CD4-positive, alpha-beta T cell treated with Interleukin-12 subunit alpha and Interleukin-12 subunit beta, for 1 hour (primary cell): ENCODE data around the gene OPN5.

Experiments used
- DNase-seq: peaks from one replicate; pipeline ENCODE4 v3.0.0-alpha.2; 2020

OPN5 gene

DNA sequence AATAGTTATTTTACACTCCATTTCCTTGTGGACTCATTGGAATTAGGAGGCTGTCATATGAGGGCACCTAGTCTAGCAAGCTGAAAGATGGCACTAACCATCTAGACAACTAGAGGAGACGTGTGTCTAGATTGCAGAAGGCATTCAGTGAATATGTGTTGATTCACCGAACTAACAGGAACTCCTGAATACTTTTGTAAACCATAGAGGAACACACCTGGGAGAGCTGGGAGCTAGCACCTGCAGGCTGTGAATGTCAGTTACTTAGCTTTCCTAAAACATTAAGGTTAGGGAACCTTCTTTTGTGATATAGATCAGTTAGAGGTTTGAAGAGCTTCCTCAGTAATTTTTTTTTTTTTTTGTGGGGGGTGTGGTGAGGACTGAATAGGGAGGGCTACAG lies 7.7 kb downstream of the OPN5 start:
- no peak for DNase-seq

GRCh38 chr6:47792216-47792733 lies 10.4 kb downstream of the OPN5 start:
- DNase-seq: no peak

DNA sequence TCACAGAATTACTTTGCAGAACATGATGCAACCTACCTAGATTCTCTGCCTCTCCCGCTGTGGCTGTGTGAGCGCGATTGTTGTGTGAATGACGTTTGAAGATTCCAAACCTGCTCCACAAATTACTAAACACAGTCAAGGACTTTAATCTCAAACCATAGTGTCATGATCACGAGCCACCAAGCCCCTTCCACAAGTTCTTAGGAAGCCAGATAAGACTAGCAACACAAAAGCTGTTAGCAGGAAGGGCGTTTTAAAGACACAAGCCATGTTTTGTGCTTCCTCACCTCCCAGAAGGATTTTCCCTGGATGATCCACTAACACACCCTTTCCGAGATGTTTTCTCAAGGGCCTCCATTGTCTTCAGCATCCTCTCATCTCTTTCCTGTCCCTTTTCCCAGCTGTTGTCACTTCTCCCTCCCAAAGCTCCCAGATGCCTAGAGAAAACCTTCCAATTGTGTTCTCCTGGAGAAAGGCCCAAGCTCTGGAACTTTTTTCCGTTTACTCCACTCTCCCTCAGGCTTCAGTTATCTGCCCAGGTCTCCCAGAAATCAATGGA lies 12.8 kb downstream of the OPN5 start:
- no peak for DNase-seq

DNA sequence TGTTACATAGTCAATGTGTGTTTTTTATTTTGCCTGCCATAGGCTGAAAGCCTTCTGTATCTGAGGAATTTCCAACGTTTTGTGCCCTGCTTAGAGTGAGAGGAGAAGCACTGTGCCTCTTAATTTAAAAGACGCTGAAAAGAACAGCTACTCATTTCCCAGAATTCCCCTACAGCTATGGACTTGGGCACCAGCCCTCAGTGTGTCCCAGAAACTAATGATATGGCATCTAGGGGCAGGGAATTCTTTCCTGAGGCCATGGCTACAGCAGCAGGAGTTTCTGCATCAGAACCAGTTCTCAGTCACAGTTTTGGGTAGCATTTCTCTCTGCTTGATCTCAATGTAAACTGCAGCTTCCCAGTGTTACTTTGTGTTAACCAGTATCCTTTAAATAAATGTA lies 20.2 kb downstream of the OPN5 start:
- DNase-seq: no peak

GRCh38 chr6:47804821-47805220 lies 23.0 kb downstream of the OPN5 start:
- DNase-seq: no peak

- no peak for DNase-seq
Observed at GRCh38 chr6:47809873-47810272, 28.0 kb downstream of the OPN5 start.

- DNase-seq: no peak
Observed at GRCh38 chr6:47810885-47811284, 29.1 kb downstream of the OPN5 start.

DNA sequence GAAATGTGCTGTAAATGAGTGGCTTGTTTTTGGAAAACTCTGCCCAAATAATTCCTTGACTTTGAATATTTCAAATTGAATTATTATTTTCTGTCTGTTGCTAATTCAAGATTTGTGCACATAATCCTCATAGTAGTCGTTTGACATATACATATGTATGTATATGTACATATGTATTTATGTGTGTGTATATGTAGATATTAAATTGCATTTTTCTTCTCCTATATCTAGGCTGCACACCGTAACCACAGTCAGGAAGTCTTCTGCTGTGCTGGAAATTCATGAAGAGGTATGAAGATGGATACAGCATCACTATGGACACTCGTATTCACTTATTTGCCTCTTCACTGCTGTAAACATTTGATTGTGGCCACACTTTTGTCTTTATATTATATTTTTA lies 29.6 kb downstream of the OPN5 start:
- DNase-seq: no peak

GRCh38 chr6:47817749-47818148 lies 35.9 kb downstream of the OPN5 start:
- DNase-seq: no peak

DNA sequence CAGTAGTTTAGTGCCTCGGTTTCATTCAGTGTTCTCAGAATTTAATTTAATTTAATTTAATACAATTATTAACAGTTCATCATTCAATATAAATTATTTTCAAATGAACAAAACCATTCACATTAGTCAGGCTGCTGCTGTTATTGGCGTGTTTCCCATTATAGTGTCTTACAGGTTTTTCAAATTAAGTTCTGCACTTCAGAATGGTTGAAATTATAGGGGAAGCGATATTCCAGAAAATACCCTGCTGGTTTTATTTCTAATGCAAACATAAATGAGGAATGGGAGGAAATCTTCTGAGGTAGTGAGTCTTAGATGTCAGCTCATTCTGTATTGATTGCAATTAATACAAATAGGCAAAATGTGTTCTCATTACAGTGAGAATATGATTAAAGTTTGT lies 37.6 kb downstream of the OPN5 start:
- DNase-seq: no peak

DNA sequence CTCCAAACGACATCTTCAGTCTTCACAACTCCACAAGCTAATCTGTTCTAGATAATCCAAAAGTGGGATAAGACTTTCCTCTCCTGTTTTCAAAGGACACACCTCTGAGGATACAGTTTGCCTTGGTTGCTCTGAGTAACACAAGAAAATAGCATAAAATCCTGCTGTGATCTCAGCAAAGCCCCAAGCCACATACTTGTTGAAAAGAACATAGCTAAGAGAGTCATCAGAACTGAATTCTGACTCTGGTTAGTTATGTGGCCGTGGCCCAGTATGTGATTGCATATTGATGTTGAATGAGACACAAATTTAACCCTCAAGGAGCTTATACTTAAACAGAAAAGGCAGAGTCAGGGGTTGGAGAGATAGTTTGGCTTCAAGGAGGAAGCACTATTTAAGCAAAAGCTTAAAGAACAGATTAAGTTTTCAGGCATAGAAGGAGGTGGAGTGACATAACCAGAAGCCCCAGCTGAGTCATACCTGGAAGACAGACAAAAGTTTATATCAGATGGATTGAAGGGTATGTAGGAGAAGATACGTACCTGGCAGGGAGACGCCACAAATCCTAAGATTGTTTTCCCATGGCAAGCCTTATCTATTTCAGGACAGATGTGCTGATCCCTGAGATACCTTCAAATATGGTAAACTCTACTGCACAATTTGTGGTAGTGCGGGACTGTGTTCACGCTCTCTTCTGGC lies 41.2 kb downstream of the OPN5 start:
- no peak for DNase-seq

GRCh38 chr6:47832386-47833100 lies 50.7 kb downstream of the OPN5 start:
- DNase-seq: no peak

DNA sequence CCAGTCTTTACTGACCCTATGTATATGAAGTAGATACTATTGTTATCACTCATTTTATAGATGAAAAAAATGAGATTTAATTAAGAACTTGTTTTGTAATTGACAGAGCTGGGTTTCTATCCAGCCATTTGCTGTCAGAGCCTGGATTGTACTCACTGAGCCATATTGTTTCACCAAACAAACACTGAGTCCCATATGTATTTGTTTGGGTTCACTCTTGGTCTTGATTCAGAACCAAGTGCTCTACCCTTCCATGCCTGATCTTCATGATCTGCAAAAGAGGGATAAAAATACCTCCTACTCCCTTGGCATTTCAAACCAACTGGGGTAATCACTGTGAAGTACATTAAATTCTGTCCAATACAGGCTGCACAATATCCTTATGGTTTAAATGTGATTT lies 52.4 kb downstream of the OPN5 start:
- no peak for DNase-seq

GRCh38 chr6:47836046-47836445 lies 54.2 kb downstream of the OPN5 start:
- no peak for DNase-seq

GRCh38 chr6:47836639-47837038 lies 54.8 kb downstream of the OPN5 start:
- DNase-seq: no peak

GRCh38 chr6:47839645-47840044 lies 57.8 kb downstream of the OPN5 start:
- DNase-seq: no peak

DNA sequence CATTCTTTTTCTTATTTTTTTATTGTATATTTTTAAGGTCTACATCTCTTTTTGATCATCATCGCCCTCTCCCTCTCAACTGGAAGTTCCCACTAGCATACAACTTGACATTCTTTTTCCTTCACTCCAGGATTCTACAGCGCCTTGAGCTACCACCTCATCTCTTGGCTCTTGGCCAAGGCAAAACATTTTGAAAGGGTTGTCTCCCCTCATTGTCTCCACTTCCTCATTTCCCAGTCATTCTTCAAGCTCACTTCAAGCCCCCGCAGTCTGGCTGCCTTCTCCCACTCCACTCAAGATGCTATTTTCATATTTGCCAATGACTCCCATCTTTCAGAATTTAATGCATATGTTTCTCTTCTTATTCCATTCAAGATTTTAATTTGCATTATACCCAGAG lies 63.0 kb downstream of the OPN5 start:
- no peak for DNase-seq

GRCh38 chr6:47846752-47847151 lies 64.9 kb downstream of the OPN5 start:
- no peak for DNase-seq

DNA sequence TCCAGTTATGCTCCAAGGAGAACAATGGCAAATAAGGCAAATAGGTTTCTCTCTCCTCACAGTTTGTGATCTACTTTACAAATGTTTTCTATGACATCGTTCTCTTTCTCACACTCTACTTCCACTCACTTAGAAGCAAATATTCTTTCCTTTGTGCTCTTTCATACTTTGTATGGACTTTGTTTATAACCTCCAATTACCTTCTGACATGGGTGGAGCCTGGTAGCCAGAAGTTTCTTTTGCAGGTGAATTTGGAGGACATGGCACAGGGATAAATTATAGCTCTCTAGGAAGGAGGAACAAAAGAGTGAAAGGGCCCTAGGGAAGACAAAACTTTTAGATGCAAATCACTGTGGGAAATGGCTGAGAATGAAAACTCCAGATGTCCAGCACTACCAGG lies 69.3 kb downstream of the OPN5 start:
- no peak for DNase-seq

DNA sequence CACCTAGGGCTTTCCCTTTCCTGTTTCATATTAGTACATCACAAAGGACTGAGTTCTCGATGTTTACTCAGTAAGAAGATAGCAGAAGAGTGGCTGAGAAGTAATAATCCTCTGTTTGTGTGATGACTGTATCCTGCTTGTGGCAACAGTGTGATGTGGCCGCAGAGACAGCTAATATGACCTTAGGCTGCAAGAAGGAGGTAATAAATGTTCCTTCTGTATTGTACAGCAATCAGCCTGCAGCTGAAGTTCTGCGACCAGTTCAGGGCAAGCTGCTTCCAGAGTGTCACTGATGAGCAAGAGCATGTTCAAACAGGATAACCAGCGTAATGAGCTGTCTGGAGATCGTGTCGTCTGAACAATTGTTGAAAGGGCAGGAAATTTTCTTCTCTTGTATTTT lies 70.9 kb downstream of the OPN5 start:
- no peak for DNase-seq

GRCh38 chr6:47853766-47854165 lies 71.9 kb downstream of the OPN5 start:
- DNase-seq: no peak

DNA sequence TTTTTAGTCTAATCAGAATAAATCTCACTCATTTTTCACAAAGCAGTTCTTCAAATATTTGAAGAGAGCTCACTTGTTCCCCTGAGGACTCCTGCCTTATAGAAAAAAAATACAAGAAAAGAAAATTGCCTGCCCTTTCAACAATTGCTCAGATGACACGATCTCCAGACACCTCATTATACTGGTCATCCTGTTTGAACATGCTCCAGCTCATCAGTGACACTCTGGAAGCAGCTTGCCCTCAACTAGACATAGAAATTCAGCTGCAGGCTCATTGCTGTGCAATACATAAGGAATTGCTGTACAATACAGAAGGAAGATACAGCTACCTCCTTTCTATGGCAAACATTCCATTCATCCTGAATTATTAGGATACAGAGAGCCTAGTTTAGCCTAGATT lies 73.1 kb downstream of the OPN5 start:
- no peak for DNase-seq

DNA sequence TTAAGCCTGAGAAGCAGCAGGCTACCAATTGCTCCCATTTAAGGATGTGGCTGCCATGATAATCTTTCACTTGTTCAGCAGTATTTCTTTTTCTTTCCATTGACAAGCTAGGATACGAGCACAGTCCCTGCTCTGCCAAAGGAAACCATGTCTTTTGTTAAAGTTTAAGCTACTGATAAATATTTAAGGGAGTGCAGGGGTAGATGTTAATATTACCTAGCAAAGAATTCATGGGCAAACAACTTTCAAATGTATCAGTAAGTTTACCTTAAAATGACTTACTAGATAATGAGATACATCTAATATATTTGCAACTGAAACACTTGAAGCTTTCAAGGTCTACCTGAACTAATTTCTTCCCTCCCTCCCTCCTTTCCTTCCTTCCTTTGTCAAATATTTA lies 77.3 kb downstream of the OPN5 start:
- DNase-seq: no peak

DNA sequence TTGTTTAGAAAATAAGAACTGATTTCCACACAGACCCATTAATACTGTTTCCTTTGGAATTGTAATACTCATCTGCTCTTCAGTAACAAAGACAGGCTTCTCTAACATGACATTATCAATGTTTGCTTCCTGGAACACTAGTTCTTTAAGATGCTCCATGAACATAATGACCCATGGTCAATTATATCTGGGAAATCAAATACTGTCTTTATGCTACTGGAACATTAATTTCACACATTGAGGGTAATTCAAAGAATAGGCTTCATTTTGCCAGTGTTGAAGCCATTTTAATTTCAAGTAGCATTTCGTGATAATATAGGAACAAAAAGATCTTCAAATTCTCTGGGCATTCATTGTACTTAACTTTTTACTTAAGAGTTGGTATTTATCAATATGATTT lies 80.9 kb downstream of the OPN5 start:
- DNase-seq: no peak
